HPDE6-E6E7 (cell line): ENCODE data around the gene PRR36.
A peak's percentile ranks its signal among the peaks of the same experiment; 100 is the strongest.
"Not testable (repeated sequence)": the region's sequence is repeated elsewhere in the genome, so short reads cannot be mapped to it uniquely, and the experiment has no call there.

Experiments used
- DNase-seq: peaks from one replicate; pipeline ENCODE4 v3.0.0; 2011; ENCODE audit warnings: missing footprints; ENCODE audit errors: extremely low spot score

The PRR36 gene

DNA sequence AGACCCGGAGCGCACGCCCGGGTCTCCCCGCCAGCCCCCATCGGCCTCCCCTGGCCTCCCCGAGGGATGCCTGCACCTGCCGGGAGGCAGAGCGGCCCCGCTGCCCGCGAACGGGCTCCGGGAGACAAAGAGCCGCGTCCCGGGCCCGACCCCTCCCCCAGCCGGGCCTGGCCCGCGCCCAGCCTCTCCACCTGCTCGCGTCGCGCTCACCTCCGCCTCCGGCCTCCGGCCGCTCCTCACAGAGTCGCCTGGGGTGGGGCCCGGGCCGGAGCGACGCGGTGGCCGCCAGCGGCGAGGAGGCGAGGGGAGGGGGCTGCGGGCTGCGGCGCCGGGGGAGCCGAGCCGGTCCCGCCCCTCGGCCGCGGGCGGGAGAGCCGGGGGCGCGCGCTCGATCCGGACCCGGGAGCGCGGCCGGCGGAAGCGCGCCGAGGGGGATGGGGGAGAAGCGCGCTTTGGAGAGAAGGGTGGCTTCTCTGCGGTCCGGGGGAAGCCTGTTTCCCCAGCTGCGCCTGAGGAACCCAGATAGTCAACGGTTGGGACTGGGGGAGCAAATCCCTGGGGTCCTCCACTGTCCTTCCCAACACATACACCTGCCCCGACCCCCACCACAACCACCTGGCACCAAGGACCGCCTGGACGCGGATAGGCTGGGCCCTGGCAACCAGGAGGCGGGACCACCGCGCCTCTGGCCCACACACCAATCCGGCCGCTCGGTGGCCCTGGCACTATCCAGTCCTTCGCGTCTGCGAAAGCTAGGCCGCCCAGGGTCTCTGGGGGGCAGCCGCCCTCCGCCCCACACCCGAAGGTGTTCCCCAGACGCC is at the start of gene PRR36:
Gene PRR36 (minus strand): TSS at position 315 of the 821 bp plus-strand sequence. CDS start 701 bp downstream, outside the sequence.
- no peak for DNase-seq

DNA sequence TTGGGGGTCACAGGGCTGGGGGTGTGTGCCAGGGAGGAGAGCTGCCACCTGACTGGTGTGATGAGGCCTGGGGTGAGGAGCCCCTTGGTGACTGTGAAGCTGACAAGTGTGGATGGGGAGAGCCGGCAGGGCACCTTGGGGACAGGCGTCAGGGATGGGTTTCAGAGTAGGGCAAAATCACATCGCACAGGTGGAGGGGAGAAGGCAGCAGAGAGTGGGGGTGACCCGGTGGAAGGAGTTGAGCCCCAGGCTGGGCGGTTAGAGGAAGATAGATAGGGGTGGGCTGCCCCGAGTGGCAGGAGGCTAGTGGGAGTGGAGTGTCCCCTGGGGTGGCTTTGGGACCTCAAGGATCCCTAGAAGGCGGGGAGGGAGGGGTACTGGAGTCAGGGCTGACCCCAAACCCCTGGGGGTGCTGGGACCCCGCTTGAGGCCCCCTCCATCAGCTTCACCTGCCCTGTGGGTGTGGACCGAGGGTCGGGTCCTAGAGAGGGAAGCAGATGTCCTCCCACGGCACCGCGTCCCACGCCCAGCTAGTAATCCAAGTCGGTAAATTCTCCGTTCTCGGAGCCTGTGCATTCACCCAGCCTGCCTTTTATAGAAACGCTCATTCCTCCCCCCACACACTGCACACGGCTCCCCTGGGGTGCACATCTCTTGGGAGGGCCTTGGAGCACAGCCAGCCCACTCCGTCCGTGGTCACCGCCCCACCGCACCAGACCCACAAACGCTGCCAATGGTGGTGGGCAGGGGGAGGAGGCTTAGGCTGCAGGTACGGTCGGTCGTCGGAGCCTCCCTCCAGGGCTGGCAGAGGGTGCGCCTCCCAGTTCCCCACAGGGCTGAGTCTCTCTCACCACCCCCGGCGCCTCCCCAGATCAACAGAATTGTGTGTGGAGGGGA is 49.4 kb upstream of the PRR36 start:
- DNase-seq: no peak

DNA sequence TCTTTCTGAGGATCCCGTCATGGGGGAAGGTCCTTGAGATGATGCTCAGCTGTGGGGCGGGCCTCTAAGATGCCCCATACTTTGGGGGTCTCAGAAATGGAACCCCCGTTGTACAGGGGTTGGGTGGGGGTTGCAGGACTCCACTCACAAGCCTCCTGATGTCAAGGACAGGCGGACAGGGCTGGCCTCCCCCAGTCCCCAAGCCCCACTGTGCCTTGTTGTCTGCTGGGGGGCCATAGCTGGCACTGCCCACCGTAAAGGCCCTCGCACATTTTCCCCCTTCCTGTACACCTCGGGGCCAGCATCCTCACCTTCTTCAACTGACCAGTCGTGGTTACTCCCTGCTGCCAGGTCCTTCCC is 48.6 kb upstream of the PRR36 start:
- no peak for DNase-seq

DNA sequence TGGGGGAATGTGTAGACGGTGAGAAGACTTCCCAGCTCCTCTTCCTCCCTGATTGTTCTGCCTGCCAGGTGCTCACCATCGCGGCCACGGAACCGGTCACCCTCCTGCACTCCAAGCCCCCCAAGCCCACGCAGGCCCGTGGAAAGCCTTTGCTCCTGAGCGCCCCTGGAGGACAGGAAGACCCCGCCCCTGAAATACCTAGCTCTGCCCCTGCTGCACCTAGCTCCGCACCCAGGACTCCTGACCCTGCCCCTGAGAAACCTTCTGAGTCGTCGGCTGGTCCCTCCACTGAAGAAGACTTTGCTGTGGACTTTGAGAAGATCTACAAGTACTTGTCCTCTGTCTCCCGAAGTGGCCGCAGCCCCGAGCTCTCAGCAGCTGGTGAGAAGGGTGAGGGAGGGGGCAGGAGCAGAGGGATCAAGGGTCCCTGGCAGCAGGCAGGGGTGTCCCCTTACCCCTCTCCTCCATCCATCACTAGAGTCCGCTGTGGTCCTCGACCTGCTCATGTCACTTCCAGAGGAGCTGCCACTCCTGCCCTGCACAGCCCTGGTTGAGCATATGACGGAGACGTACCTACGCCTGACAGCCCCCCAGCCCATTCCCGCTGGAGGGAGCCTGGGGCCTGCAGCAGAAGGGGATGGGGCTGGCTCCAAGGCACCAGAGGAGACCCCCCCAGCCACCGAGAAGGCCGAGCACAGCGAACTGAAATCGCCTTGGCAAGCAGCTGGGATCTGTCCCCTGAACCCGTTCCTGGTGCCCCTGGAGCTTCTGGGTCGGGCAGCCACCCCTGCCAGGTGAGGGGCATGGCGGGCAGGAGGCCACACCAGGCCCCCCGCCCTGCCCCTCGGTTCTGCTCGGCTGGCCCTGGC is 48.0 kb upstream of the PRR36 start:
- no peak for DNase-seq

DNA sequence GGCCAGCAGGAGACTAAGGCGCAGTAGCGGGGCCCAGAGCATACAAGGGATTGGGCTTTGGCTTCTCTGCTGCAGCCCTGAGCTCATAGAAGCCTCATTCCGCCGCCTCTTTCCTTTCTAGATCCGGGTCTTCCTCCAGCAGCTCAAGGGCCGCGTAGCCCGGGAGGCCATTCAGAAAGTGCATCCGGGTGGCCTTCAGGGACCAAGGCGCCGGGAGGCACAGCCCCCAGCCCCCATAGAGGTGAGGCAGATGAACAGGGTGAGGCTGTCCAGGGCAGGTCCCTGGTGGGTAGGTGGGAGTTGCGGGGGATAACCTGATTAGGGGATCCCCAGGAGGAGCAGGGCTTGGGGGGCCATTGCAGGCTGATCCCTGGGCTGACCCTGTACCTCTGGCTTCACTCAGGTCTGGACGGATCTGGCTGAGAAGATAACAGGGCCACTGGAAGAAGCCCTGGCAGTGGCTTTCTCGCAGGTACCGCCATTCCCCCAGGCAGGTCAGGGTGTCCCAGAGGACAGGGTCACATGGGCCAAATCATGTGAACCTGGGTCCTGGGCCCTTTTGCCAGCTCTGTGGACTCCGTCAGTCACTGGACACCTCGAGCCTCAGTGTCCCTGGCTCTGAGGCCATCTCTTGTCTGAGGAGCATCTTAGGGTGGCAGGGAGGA is 47.2 kb upstream of the PRR36 start:
- DNase-seq: no peak

DNA sequence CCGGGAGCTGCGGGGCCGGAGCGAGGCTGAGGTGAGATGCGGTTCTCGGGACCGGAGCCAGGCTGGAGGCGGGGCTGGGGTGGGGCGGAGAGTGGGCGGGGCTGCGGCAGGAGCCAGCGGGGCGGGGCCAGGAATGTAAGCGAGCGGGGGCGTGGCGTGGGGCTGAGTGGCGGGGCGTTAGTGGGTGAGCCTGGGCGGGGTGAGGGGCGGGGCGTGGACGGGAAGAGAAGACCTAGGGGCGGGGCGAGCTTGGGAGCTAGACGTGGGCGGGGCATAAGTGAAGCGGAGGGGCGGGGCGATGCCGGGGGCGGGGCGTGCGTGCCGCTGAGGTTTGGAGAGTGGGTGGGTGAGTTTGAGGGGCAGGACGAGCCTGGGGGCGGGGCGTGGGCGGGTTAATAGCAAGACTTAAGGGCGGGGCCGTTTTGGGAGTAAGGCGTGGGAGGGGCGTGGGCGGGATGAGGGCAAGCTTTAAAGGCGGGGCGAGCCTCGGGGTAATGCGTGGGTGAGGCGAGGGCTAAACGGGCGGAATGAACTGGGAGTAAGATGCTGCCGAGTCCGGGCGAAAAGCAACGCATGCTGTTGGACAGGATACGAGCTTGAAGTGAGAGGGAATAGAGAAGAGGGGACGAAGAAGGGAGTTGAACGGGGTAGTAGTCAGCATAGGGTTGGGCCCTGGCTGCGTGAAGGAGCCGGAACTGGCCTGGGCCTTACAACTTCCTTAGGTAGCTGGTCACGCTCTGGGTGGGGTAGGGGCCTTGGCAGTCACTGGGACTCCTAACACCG is 46.5 kb upstream of the PRR36 start:
- no peak for DNase-seq

DNA sequence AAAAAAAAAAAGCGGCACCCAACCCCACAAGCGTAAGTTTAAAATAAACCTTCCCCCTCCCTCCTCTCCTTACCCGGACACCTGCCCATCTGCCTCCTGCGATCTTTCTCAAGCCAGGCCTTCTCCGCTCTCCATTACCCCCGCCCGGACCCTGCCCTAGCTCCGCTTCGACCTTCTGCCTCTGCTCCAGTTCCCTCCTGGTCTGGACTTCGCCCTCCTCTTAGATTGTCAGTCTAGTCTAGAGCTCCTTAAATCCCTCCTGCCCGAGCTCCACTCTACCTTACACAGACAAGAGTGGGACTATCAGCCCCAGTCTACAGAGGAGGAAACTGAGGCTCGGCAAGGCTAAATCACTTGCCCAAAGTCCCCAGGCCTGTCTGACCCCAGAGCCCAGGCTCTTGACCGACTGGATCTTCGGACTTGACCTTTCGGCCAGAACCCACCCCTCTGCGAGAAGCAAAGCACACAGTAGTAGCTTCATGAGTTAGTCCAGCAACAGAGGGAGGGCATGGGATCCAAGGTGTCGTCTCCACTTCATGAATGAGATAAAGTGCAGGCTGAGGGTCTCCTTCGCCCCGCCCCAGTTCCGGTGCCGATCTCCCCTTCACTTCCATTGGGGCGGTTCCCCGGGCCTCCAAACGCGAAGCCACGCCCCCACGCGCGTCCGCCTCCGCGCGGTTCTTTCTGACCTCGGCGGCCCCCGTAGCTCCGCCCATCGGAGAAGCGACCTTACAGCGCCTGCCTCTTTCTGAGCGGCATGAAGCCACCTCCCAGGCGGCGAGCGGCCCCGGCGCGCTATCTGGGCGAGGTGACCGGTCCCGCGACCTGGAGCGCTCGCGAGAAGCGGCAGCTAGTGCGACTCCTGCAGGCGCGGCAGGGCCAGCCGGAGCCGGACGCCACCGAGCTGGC is 45.7 kb upstream of the PRR36 start, which contains the start of gene SNAPC2:
Gene SNAPC2 (plus strand): TSS at position 729 of the 909 bp plus-strand sequence. CDS start 29 bp downstream, at position 758.
- DNase-seq: peak; percentile 82

DNA sequence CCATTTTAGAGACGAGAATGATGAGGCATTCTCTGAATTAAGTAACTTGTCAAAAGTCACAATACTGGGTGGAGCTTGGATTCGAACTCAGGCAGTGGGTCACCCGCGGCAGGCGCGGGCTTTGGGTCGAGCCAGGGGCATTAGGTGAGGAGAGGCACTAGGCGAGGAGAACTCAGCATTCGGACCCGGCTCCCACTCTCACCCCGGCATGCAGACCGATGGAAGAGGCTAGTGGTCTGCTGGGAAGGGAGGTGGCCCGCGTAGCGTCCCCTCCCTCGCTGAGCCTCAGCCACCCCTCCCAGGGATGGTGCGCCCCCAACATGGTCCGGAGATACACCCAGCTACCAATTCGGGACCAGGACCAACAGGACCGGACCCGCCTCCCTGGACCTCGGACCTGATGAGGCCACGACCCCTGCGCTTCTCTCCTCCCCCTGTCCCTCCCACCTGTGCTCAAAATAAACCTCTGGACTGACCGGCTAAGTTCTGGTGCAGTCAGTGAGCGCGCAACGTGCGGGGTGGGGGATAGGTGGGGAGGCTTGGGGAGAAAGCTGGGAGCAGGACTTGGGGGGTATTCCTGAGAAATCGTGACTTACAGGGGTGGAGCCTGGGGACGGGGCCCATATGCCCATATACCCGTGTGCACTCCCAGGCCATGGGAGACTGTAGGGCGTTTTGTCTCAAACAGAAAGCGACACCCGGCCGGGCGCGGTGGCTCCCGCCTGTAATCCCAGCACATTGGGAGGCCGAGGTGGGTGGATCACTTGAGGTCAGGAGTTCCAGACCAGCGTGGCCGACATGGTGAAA is 44.6 kb upstream of the PRR36 start:
- no peak for DNase-seq

DNA sequence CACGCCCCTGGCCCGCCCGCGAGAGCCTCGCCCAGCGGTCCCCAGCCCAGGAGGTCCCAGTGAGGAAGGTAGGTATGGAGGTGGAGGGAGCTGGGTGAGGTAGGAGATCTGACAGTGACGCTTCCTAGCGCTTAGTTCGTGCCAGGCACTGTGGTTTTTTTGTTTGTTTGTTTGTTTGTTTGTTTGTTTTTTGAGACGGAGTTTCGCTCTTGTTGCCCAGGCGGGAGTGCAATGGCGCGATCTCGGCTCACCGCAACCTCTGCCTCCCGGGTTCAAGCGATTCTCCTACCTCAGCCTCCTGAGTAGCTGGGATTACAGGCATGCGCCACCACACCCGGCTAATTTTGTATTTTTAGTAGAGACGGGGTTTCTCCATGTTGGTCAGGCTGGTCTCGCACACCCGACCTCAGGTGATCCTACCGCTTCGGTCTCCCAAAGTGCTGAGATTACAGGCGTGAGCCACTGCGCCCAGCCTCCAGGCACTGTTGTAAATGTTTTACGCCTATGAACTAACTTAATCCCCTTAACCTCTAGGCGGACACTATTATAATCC is 43.9 kb upstream of the PRR36 start:
- not testable (repeated sequence) for DNase-seq

DNA sequence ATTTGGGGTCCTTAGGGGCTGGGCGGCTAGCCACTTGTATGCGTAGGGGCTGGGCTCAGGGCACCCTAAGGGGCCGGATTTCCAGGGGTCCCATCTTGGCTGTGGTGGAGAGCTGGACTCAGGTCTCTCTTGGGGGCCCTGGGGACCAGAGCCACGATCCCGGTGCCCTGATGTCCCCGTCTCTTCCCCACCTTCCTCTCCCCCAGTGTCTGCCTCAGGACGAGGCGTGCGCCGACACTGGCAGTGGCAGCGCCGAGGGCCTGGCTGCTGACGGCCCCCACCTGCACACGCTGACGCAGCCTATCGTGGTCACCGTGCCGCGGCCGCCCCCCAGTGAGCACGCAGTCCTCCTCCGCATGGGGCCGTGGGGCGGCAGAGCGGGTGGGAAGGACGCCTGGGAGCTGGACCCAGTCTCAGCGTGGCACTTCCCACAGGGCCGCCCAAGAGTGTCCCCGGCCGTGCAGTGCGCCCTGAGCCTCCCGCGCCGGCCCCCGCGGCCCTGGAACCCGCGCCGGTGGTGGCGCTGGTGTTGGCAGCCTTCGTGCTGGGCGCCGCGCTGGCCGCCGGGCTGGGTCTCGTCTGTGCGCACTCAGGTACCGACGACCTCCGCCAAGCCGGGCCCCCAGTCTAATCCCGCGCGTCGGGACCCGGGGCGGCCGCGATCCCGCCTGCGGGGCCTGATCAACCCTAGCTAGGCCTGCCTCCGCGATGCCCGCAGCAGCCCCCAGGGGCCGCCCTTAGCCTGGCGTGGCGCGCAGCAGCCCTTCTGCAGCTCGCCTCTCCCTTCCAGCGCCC is 43.3 kb upstream of the PRR36 start:
- no peak for DNase-seq

DNA sequence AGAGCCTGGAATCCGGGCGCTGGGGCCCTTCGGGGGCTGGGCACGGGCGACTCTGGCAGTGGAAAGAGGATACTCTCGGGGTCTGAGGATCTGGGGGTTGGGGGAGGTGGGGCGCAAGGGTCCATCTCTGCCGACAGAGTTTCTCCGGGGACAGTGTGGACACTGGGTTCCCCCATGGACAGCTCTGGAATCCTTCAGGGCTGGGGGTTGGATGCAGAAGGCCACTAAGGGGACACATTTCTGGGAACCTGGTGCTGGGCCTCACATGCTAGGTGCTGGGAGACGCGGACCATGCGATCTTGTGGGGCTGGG is 42.7 kb upstream of the PRR36 start:
- DNase-seq: no peak

DNA sequence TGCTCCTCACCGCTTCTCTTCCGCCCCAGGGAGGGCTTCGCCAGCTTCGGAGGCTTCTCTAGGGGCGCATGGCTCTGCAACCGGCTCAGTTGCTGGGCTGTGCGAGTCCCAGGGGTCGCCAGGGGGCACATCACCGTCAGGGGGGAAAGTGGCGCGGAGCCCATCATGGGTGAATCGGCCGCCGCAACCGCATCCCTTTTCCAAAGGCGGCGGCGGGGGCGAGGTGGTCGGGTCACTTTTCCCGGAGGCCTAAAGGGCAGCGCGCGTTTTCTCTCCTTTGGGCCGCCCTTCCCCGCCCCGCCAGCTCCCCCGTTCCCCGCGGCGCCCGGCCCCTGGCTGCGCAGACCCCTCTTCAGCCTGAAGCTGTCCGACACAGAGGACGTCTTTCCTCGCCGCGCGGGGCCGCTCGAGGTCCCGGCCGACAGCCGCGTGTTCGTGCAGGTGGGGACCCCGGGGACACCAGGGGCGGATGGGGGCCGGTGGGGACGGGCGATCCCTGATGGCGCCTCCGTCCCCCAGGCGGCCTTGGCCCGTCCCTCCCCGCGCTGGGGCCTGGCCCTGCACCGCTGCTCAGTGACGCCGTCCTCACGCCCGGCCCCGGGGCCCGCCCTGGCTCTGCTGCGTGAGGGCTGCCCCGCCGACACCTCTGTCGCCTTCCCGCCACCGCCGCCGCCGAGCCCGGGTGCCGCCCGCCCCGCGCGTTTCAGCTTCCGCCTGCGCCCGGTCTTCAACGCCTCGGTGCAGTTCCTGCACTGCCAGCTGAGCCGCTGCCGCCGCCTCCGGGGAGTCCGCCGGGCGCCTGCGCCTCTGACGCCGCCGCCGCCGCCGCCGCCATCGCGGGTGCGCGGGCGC is 42.1 kb upstream of the PRR36 start:
- DNase-seq: no peak

DNA sequence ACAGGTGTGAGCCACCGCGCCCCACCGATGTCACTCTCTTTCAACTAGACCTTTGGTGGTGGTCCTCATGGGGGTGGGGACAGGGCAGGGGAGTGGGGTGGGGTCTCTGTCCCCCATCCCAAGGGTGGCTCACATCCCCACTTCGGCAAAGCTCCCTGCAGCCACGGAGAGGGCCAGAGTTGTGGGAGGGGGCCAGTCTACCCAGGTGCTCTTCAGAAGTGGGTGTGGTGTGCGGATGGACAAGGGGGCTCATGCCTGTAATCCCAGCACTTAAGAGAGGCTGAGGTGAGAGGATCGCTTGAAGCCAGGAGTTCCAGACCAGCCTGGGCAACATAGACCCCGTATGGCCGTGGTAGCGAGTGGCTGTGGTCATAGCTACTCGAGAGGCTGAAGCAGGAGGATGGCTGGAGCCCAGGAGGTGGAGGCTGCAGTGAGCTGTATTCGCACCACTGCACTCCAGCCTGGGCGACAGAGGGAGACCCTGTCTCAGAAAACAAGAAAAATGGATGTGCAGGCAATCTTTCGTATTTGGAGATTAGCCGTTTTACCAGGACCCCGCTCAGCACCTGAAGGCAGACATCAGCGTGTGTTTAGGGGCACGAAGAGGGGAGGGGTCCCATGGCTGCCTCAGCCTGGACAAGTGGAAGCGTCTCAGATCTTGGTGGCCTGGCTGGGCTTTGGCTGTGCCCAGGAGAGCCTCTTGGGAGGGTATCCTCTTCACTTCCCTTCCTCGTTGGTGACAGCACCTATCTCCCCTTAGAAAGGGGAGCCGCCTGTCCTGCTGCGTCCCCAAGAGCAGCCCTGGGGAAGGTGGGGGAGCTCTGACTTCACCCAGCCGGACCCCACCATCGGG is 41.3 kb upstream of the PRR36 start:
- DNase-seq: no peak

DNA sequence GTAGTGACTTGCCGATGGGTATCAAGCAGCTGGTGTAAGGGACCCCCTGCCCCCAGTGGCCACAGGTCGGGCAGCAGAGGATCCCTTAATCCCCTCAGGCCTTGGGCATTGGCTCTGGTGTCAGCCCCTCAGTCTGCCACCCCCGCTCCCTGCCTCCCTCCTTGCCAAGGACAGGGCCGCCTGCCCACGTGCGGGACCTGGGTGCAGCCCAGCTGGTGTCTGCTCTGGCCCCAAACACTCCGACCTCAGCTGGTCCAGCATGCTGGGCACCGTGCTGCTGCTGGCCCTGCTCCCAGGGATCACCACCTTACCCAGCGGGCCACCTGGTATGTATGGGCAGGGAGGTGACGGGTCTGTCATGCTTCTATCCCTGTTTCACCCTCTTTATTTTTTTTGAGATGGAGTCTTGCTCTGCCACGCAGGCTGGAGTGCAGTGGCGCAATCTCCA is 40.4 kb upstream of the PRR36 start, which contains the start of gene TGFBR3L:
Gene TGFBR3L (plus strand): TSS at position 233 of the 448 bp plus-strand sequence.
- DNase-seq: no peak

DNA sequence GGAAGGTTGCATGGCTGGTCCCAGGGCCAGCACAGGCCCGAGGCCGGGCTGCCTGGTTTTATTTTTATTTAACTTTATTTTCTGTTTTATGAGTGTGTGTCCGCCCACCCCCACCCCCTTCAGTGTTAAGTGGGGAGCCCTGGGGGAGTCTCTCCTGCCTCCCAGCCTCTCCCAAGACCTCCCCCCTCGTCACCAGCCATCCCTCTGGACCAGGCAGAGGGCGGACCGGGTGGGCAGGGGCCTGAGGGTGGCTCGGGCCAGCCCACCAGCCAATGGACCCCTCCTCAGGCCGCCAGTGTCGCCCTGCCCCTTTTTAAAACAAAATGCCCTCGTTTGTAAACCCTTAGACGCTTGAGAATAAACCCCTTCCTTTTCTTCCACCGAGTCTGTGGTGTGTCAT is 39.9 kb upstream of the PRR36 start:
- no peak for DNase-seq
